GM10847 (cell line): ENCODE results near the gene ITGA4.

Source experiments
- POLR2A ChIP-seq: IDR thresholded peaks from 2 replicates; pipeline ENCODE4 v1.6.1; 2011; ENCODE audit not compliant: insufficient read length; ENCODE audit errors: extremely low read depth

The ITGA4 gene

GRCh38 chr2:181528441-181528840, 71.3 kb downstream of the ITGA4 start:
- TF ChIP-seq POLR2A = no peak

- TF ChIP-seq POLR2A = no peak
Measured at GRCh38 chr2:181536730-181537129, 79.5 kb downstream of the ITGA4 start.

- TF ChIP-seq POLR2A = no peak
Measured at GRCh38 chr2:181540421-181540820, 83.2 kb downstream of the ITGA4 start.

GRCh38 chr2:181542170-181542569, 85.0 kb downstream of the ITGA4 start:
- TF ChIP-seq POLR2A = no peak

GRCh38 chr2:181546086-181546485, 88.9 kb downstream of the ITGA4 start:
- TF ChIP-seq POLR2A = no peak

- TF ChIP-seq POLR2A = no peak
Measured at GRCh38 chr2:181552808-181553207, 95.6 kb downstream of the ITGA4 start.

GRCh38 chr2:181553244-181553643, 96.1 kb downstream of the ITGA4 start:
- no peak for TF ChIP-seq POLR2A

GRCh38 chr2:181554061-181554830, 97.1 kb downstream of the ITGA4 start:
- TF ChIP-seq POLR2A = no peak

GRCh38 chr2:181558371-181558770, 101.2 kb downstream of the ITGA4 start:
- no peak for TF ChIP-seq POLR2A

- TF ChIP-seq POLR2A = no peak
Measured at GRCh38 chr2:181563101-181563692, 106.0 kb downstream of the ITGA4 start.

GRCh38 chr2:181566334-181567032, 109.3 kb downstream of the ITGA4 start:
- TF ChIP-seq POLR2A = no peak

- TF ChIP-seq POLR2A = no peak
Measured at GRCh38 chr2:181570059-181570458, 112.9 kb downstream of the ITGA4 start.

GRCh38 chr2:181570833-181571661, 113.9 kb downstream of the ITGA4 start:
- TF ChIP-seq POLR2A = no peak

- TF ChIP-seq POLR2A = no peak
Measured at GRCh38 chr2:181573140-181573736, 116.1 kb downstream of the ITGA4 start.

- TF ChIP-seq POLR2A = no peak
Measured at GRCh38 chr2:181574321-181574720, 117.1 kb downstream of the ITGA4 start.
